ENCODE results near the gene C14orf93.

Gene C14orf93

DNA sequence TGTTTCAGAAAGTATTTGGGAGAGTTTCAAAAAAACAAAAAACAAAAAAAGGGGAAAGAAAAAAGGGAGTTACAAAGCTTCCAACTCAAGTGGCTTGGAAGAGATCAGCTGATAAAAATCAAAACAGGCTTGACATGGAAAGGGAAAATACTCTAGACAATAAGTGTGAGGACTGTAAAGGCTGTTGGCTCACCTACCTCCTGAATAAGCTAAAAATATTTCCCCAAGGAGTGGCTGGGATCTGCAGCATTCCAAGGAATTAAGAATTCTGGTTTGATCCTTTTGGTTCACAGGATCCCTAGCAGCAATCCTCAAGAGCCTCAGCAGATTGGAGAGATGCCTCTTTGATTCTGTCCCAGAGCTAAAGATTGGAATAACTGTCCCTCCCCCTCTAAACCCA lies 16.4 kb downstream of the C14orf93 start:
- DNase-seq (ENCODE audit: low read depth), result no peak

DNA sequence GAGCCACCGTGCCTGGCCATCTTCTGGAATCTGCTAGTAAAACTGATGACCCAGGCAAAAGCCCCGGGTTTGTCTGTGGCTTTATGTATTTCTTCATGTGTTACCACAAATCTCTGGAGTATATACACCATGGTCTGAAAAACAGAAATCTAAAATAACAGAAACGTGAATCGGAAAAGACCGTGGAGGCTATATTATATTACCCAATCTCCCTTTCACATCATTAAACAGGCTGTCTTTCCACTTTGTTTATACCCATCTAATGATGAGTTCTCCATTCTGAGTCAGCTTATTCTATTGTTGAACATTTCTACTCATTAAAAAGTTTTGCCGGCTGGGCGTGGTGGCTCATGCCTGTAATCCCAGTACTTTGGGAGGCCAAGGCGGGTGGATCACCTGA lies 18.1 kb downstream of the C14orf93 start:
- peak; percentile 52 for DNase-seq (ENCODE audit: low read depth)

DNA sequence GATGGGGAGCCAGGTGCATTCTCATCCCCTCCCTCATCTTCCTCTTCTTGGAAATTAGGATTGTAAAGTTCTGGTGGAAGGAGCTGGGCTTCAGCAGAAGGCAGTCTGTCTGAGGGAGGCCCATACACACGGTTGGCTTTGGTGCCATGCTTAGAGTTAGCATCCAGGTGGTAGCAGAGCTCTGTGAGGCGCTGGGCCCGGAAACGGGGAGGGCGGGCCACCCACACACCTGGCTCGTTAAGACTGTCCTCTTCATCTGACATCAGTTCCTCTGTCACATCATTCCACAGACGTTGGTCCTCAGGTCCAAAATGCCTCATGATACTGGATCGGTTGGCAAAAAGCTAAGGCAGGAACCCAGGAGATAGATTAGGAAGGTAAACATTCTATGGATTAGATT lies 22.7 kb downstream of the C14orf93 start:
- DNase-seq (ENCODE audit: low read depth), result no peak

DNA sequence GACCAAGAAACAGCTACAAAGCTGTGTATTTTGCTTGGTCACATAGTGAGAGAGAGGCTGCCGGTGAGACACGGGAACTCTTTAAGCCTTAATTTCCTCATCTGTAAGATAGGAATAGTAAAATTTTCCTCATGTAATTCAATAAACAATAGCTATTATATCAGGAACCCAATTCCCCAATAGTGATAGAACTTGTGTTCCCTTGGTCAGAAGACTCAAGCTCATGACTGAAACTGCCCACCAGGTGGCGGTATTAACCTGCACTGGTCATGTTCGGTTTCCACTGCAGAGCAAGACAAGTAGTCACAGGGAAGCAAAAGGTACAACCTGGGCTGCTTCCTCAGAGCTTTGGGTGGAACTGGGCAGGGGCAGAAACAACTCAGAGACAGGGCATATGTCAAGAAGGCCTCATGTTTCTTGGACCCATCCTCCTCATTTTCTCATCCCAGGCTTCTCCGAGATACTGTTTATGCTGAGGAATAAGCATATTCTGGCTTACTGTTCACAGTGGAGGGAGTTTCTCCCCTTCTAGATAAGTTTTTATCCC lies 23.4 kb downstream of the C14orf93 start:
- DNase-seq (ENCODE audit: low read depth), result peak; percentile 80

DNA sequence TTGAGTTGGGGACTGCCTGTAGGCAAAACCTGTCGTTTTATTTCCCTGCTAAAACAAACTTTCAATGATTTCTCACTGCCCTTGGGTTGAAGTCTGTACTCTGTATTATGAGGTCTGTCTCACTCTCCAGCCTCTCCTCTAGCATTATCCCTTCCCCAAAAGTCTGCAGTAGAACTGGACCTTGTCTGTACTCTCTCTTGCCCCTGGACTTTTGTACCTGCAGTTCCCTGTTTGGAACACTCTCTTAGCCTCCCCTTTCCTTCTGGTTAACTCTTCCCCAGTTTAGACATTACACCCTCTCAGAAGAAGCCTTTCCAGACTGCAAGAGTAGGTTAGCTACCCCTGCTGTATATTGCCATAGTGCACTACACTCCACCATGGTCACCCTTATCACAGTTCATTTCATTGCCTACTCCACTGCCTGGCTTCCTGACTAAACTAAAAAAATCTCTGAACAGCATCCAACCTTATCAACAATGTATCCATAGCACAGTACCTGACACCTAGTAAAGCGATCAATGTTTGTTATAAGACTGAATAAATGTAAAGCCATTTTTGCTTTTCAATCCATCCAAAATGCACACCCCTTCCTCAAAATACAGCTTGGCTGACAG lies 23.9 kb downstream of the C14orf93 start:
- no peak for DNase-seq (ENCODE audit: low read depth)

DNA sequence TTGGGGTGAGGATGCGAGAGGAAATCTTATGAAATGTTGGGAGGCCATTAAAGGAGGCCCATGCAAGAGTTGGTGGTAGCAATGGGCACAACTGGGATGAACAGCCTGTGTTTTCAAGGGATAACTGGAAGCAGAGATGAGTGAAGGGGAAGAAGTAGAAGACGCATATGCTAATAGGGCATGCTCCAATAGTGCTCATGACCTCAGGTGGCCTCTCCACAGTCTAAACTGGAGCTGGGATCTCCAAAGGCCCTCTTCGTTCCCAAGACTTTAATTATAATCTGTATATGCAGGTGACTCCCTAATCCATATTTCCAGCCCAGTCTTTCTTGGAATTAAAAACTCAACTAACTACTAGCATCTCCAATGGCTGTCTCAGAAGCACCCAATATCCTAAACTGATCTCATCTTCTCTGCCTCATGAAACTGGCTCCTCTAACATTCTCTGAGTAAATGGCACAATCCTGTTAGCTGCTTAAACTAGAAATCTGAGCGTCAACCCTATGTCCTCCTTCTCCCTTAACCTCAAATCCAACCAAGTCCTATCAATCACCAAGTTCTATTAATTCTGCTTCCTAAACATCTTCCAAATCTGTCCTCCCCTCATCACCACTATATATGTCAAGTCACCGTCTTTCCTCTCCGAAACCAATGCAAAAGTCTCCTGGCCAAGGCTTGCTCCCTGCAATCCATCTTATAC lies 24.8 kb downstream of the C14orf93 start:
- DNase-seq (ENCODE audit: low read depth), result no peak

DNA sequence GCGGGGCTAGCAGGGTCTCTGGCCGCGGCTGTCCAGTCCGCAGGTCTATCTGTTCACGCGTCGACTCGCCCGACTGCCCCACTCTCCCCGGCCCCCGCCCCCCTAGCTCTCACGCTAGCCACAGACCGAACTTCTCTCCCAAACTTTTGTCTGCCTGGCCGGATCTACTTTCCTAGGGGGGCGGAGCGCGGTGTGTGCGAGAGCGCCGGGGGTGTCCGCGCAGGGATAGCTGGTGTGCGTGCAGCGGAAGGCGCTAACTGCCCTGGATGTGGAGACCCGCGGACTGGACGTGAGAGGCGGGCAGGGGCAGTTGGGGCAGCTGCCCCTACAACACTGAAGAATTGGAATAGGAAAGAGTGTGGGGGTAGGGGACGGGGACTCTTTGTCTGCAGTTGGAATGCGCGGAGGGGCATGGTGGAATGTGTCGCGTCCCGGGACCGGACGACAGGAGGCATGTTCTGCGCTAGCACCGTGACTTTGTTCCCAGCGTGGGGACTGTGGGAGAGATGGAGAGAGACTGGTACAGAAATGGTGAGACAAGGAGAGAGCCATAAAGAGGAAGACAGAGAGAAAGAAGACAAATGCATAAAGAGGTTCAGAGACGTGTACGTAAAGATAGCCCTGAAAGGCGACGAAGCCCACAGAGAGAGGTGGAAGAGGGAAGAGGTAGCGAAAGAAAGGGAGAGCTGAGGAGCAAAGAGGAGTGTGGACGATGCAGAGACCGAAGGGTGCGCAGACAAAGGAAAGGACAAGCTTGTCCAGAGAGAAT lies 27.3 kb downstream of the C14orf93 start, which contains the start of gene AJUBA:
Gene AJUBA (minus strand): TSS at position 75 of the 769 bp plus-strand sequence. CDS start 285 bp downstream, outside the sequence.
- peak; percentile 91 for DNase-seq (ENCODE audit: low read depth)

DNA sequence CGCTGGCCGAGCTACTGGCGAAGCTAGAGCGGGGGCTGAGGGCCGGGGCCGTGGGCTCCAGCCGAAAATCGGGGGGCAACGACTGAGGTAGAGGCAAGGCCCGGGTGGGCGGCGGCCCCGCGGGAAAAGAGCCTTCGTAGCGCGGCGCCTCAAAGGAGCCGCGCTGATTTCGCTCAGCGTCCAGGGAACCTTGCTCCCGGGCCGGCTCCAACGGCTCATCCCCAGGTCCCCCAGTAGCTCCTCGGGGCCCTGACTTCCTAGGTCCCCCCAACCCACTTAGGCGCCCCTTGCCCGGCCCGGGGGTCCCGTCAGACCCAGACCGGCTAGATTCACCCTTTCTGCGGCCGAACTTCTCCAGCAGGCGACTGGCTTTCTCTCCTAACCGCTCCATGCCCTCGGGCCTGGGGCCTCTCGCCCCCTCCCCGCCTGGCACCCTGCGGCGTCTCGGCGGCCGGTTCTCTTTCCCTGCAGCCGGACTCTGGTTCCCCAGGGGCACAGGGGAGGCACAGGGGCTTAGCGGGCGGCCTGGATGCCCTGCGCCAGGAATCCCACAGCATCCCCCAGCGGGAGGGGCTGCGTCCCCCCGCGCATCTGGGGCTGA lies 28.0 kb downstream of the C14orf93 start:
- no peak for DNase-seq (ENCODE audit: low read depth)

DNA sequence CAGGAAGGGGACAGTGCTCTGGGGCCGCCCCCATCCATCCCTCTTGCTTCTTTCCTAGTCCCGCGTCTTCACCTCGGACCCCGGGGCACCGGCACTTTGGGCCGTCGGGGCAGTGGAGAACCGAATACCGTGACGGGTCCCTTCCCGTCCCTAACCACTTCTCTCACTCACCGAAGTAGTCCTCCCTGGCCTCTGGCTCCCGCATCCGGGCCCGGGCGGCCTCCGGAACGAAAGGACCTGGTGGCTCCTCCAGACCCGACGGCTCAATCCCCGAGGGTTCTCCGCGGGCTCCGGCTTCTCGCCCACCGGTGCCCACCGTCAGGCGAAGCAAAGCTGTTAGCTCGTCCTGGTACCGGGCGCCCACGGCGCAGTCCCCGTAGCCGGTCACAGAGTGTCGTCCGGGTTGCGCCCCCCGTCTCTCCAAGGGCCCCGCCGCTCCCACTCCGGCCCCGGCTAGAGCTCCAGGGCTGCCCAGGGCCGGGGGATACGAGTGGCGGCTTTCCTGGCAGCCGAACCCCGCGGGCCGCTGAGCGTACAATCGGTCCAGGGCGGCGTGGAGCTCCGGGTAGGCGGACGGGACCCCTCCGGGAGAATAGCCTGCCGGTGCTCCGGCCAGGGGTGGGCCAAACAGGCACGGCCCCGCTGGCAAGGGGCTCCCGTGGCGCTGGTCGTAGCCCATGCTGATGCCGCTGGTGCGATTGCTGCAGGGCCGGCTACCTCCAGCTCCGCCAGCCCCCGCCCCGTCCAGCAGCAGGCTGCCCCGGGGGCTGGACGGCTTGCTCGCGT lies 28.7 kb downstream of the C14orf93 start:
- no peak for DNase-seq (ENCODE audit: low read depth)

DNA sequence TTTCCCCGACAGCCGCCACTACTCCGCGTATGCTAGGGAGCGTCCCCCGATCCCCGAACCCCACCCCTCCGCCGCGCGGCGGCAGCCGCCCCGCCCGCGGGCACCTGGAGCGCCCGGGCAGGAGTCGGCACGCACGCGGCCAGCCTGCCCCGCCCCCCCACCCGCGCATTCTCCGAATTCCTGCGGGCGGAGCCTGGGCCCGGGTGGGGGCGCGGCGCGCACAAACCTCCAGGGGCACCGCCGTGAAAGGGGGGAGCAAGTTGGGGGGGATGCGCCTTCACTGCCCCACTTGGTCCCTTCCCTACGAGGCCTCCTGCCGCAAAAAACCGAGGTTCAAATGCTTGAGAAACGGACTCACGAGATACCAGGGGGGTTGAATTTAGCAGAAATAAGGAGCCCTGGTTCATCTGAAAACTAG lies 29.3 kb downstream of the C14orf93 start:
- peak; percentile 51 for DNase-seq (ENCODE audit: low read depth)

DNA sequence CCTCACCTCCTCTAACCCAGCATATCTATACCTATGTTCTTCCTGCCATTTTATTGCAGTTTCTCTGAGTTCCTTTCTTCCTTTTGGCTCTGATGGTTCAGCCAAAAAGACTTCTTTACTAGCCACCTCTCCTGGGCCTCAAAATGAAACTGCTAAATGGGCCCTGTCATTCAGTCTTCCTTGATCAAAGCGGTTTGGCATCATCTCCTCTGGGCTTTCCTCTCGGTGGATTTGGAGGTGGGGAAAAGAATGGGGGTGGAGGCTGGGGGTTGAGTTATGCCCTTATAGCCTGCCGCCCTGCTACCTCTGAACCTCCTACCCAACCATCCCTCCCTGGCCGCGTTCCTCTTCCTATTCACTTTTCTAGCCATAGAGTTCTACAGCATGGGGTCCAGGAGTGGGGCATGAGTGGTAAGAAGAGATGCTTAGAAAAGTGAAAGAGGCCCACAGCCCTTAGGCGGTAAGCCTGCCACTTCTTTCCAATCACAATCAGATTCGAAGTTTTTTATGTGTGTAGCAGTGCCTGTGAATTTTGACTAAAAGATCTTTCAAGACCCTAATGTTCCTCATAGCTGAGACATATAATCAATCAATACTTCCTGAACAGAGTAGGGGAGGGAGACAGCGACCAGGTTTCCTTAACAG lies 30.1 kb downstream of the C14orf93 start:
- DNase-seq (ENCODE audit: low read depth), result peak; percentile 15

DNA sequence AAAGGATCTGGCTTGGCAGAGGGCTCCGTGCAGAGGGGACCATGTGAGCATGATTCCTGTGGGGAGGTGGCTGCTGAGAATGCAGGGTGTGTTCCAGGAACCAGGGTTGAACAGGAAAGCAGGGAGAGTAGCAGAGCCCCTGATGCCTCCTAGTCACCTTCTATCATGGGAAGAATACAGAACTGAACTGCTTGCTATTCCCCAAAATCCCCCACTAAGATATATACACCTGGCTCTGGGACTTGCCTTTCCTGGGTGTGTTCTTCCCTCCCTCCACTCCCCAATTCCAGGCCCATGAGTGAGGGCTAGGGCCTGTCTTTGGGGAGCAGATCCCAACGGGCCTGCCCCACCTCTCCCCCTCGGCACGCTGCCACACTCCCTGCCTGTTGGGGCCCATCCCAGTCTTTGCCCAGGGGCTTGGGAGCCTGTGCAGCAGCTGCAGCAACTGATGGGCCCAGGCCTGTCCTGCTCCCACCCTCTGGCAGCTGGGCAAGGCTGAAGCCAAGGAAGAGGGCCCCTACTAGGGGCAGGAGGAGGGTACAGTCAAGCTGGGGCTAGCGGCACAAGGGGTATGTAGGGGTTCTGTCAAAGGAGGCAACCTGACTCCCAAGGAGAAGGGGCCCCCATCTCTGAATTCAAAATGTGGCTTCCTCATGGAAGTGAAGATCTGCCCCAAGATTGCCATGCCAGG lies 30.8 kb downstream of the C14orf93 start:
- DNase-seq (ENCODE audit: low read depth), result no peak

DNA sequence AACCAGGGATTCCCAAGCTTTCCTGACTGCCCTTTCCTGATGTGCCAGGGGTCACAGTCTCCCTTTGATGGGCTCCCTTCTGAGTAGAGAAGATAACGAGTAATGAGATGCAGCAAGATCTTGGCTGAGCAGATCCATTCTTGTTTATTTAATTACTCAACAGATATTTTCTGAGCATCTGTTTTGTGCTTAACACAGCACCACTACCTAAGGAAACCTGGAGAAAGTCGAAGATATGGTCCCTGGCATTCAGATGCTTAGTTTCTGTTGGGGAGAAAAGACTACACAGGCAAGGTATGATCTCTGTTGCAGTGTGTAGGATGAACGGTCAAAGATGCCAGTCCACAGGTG lies 31.5 kb downstream of the C14orf93 start:
- DNase-seq (ENCODE audit: low read depth), result peak; percentile 7

DNA sequence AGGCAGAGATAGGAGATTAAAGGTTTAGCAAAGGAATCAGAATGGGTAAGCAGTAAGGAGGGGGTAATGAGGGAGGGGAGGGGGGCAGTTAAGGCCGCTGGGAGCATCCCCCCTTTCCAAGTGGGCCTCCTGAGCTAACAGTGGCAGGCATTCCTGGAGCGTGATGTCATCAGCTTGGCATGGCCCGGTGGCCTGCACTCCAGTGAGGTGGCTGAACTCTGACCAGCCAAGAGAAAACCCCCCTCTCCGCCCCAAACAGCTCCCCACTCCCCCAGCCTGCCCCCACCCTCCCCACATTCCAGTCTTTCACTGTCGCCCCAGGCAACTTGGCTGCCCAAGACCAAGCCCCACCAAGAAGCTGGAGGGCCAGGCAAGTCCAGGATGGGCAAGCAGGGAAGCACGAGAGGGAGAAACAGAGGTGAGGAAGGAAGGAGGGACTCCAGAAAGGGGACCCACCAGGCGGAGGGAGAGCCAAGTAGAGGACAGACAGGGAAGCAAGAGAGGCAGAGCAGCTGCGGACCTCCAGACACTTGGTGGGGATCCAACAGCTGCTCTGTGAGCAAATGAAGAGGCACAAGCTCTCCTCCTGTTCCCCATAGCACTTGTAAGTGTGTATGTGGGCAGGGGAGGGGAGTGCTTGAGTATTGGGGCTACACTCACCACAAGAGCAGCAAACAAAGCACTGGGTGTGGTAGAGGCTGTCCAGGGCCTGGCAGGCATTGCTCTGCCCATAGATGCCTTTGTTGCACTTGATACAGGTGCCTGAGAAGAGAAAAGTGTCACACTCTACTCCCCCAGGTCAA lies 32.1 kb downstream of the C14orf93 start:
- DNase-seq (ENCODE audit: low read depth), result peak; percentile 98

DNA sequence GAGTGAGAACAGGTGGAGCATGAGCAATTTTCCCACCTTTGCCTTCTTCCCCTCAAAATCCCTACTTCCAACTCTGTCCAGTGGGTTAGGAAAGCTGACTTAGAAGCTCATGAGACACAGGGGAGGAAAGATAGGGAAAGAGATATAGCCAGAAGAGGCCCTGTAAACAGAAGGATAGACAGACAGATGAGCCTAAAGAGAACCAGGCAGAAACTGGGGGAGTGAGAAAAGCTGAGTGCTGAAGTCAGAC lies 32.6 kb downstream of the C14orf93 start:
- DNase-seq (ENCODE audit: low read depth), result no peak

DNA sequence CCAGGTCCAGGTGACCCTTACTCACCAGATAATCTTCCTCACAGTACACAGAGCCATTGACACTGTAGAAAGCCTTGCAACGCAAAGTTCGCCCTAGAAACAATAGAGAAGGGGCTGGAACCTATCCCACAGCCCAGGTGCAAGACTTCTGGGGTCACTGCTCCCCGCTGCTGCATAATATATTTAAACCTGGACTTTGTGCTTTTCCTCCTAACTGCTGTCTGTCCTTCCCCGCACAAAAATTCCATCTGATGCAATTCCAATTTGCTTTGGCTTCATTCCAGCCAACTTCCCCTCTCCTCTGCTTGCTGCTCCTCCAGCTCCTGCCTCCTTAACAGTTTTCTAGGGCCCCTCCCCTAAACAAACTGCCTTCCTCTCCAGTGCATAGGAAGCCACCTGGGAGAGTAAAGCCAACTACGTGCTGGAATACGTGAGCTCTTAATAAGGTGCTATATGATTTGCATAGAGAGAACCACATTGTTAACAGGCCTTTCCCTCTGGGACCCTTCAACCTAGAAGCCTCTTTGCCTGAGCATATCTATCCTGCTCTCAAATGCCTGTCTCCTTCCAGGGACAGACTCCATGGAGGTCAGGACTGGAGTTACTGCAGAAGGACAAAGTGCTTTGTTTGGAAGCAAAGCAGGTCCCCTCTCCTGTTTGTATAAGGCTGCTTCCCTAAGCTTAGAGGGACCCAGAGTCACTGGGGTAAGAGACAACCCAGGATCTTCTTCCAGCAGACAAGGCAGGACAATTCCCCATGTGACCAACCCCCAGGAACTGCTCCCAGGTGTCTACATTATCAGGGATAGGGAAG lies 33.1 kb downstream of the C14orf93 start:
- peak; percentile 41 for DNase-seq (ENCODE audit: low read depth)

DNA sequence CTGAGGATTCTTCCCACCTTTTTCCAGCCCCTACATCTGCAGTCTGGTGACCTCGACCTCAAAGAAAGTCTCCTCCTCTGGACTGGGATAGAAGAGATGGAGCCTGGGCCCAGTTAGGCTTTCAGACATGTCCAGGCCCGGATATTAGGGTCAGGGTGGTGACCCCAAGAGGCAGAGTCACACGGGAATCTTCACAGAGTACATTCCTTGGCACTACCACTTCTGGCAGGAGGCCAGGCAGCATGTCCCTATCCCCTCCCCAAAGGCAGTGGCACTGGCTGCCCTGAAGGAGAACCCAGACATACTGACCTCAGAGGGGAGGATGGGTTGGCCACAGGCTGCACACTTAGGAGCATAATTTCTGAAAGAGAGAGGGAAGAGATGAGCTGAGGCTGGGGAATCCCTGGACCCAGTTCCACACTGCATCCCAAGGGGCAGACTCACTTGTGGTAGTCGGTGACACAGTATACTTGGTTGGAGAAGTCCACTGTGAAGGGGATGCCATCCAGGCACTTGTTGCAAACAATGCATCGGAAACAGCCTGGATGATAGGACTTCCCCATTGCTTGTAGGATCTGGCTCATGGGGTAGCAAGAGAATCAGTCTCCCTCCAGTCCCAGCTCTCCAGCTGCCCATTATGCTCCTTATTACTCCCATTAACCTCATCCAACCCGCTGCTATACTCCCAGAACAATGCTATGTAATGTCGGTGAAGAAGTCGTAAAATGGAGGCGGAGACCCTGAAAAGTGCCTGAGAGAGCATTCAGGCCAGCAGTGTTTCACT lies 35.2 kb downstream of the C14orf93 start:
- DNase-seq (ENCODE audit: low read depth), result no peak
